Fibroblast of the aortic adventitia (primary cell): ENCODE measurements around the gene LSAMP. TPM values are rescaled to one million over a fixed set of nuclear protein-coding genes. Genes with fewer than 3 reads are reported as not detected.

Experiments
- DNase-seq: peaks from one replicate; pipeline ENCODE4 v3.0.0-alpha.2; 2010; ENCODE audit warnings: low read depth
- H3K4me3 ChIP-seq: 2 replicates; pipeline ENCODE4 v1.5.1; 2011; ENCODE audit warnings: low read depth, mild to moderate bottlenecking, control low read depth, low read length, moderate library complexity
- total RNA-seq: library from RNA; depleted of rRNA; stranded (reverse); fragments of >200 nt; gene quantifications from 2 replicates; pipeline ENCODE4 v1.2.3, GENCODE V29; 2012; ENCODE audit warnings: low replicate concordance
- TF ChIP-seq, protein P1 (sequence below): IDR thresholded peaks from 2 replicates; pipeline ENCODE4 v1.5.1; 2011; ENCODE audit warnings: mild to moderate bottlenecking, low read length, control low read depth, inconsistent platforms; ENCODE audit not compliant: insufficient read depth

LSAMP gene
- total RNA-seq, 1 donor, result 9.8 TPM

DNA sequence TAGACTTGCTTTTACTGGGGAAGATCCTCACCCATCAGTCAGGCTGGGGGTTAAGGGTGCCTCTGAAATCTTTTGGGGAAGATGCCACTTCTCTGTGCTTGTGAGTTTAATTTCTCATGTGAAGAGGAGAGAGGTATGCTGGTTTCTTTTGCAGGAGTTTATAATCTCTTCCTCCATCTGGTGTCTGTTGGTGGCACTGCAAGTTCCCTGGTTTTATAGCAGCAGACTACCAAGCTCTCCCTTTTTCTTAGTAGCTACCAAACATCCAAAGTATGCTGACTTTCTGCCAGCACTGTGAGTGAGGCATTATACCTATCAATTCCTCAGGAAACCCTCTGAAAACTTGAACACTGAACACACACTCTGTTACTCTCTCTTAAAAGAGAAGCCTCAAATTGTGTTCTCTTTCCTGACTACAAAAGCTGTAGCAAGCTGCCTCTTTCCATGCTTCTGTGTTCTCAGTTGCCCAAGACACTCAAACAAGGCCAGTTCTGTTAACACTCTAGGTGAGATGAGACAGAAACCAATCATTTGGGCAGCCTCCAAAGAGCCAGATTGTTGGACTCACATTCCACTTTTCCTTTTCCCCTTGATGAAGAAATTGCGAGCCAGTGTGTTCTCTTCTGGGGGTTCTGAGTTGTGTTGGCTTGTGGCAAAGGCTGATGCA, 522.5 kb downstream of the LSAMP start:
- H3K4me3 ChIP-seq, result no peak overlapping the region
- DNase-seq, result peak; percentile 60
- TF ChIP-seq, protein P1, sequence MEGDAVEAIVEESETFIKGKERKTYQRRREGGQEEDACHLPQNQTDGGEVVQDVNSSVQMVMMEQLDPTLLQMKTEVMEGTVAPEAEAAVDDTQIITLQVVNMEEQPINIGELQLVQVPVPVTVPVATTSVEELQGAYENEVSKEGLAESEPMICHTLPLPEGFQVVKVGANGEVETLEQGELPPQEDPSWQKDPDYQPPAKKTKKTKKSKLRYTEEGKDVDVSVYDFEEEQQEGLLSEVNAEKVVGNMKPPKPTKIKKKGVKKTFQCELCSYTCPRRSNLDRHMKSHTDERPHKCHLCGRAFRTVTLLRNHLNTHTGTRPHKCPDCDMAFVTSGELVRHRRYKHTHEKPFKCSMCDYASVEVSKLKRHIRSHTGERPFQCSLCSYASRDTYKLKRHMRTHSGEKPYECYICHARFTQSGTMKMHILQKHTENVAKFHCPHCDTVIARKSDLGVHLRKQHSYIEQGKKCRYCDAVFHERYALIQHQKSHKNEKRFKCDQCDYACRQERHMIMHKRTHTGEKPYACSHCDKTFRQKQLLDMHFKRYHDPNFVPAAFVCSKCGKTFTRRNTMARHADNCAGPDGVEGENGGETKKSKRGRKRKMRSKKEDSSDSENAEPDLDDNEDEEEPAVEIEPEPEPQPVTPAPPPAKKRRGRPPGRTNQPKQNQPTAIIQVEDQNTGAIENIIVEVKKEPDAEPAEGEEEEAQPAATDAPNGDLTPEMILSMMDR, result peak; percentile 71

DNA sequence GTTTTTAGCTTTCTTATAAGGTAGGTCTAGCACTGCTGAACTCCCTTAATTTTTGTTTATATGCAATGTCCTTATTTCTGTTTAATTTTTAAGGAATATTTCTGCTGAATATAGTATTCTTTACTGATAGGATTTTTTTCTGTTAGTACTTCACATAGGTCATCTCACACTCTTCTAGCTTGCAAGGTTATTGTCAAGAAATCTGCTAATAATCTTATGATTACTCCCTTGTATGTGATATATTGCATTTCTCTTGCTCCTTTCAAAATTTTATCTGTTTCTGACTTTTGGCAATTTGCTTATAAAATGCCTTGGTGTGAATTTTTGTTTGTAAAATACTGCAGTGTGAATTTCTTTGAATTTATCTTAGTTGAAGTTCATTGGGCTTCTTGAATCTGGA, 523.6 kb downstream of the LSAMP start:
- no peak for DNase-seq
- H3K4me3 ChIP-seq, result no peak overlapping the region
- TF ChIP-seq, protein P1, result no peak

DNA sequence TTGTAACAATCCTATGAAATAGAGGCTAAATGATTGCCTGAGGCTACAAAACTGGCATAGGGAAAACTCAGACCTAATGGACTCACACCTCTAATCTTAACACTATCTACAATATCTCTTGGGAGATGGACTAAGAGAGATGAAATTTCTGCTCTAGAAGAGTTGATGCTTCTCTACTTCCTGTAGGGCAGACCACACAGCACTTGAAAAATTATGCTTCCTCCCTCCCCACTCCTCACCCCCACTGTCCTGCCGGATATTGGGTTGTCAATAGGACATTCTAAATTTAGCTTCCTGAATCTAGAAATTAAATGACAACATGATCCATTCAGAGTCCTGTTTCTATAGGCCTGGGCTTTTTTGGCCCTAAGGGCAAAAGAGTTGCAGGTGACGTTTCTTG, 526.4 kb downstream of the LSAMP start:
- TF ChIP-seq, protein P1, result no peak
- H3K4me3 ChIP-seq, result no peak overlapping the region
- no peak for DNase-seq

DNA sequence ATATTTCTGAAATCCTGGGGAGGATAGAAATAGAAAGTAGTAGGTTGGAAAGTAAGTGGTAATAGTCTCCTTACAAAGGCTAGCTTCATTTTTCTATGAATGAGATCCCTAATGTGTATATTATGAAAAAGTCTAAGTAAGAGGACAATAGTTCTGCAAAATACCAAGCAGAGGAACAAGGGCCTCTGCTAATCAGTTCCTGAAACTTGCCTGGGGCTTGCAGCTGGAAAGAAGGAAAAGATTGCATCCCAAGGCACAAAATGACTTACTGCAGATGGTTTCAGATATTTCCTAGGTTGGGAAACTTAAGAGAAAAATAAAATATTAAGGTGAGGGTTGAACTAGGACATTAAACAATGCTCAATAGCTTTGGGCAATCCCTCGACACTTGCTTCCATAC, 528.4 kb downstream of the LSAMP start:
- DNase-seq, result no peak
- H3K4me3 ChIP-seq, result no peak overlapping the region

DNA sequence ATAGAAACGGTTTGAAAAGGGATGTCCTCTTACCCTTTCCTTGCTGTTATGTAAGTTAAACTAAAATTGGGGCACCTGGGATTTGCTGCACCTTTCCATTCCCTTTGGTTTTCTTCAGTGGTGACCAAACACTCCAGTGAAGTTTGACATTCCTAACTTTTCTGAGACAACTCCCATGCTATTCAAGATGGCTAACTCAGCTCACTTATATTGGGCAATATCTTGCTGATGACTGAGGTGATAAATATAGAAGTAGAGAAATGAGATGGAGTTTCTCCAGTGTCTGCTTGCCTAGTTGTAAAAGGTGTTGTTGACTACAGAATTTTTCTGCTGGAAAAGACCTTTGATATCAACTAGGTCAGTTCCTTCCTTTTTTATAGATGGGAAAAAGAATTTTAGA, 530.2 kb downstream of the LSAMP start:
- TF ChIP-seq, protein P1, result no peak
- no peak for DNase-seq
- H3K4me3 ChIP-seq, result no peak overlapping the region

More for the DNA sequence above, 528.4 kb downstream of the LSAMP start:
- TF ChIP-seq, protein P1, result no peak

DNA sequence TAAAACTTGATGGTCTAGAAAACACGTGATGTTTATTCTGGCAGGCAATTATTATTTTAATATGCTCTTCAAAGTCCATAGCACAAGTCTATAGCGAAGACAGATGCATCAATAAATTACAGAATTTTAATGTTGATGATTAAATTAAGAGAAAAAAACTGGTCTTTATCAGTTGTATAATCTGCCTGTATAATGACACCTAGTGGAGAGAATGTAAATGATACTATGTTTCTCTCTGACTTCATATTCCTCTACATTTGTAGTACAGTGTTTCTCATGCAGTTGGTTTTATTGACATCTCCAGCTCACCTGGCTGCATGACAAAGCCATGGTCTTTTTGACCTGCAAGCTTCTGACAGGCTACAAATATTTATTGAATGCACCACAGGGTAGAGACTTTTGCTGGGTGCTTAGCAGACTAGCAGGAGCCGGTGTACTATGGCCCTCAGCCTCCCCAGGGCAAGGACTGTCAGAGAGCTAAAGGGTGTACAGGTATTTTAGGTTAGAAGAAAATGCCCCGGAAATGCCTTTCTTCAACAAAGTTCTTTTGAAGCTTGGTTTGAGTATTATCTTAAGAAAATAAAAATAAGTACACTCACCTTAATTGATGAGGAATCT, 532.1 kb downstream of the LSAMP start:
- peak; percentile 7 for DNase-seq
- H3K4me3 ChIP-seq, result no peak overlapping the region

More for the DNA sequence above, 532.1 kb downstream of the LSAMP start:
- TF ChIP-seq, protein P1, result peak; percentile 25
